Neutrophil (primary cell): ENCODE results near the gene AATK.

Experiments used
- H3K27ac ChIP-seq: fragments of 200-600 bp; sonication (generic); 2 replicates; pipeline ENCODE4 v1.5.1; 2016; ENCODE audit warnings: mild to moderate bottlenecking, moderate library complexity
- H3K27me3 ChIP-seq: fragments of 200-600 bp; sonication (generic); 2 replicates; pipeline ENCODE4 v1.6.0; 2016; ENCODE audit warnings: mild to moderate bottlenecking
- H3K36me3 ChIP-seq: fragments of 200-600 bp; sonication (generic); 2 replicates; pipeline ENCODE4 v1.5.1; 2017
- H3K4me1 ChIP-seq, 2 experiments: fragments of 200-600 bp in 1 of 2; sonication (generic) in 1 of 2; 1 replicate in 1 of 2; 2 replicates in 1 of 2; pipeline versions ENCODE4 v1.5.1 to v1.6.1; 2013 to 2016; ENCODE audit warnings: low read depth in 1 of 2, low read length in 1 of 2, mild to moderate bottlenecking in 1 of 2, moderate library complexity in 1 of 2; ENCODE audit not compliant: control insufficient read depth in 1 of 2, insufficient read depth in 1 of 2
- H3K4me3 ChIP-seq, 2 experiments: fragments of 200-600 bp in 1 of 2; sonication (generic) in 1 of 2; 1 replicate in 1 of 2; 2 replicates in 1 of 2; pipeline ENCODE4 v1.5.1; 2013 to 2016; ENCODE audit warnings: low read depth in 1 of 2, low read length in 1 of 2, mild to moderate bottlenecking in 1 of 2, moderate library complexity in 1 of 2
- H3K9me3 ChIP-seq: fragments of 200-600 bp; sonication (generic); 2 replicates; pipeline ENCODE4 v1.5.1; 2016
- CTCF ChIP-seq: fragments of 200-600 bp; sonication (generic); IDR thresholded peaks from 2 replicates; pipeline ENCODE4 v1.5.1; 2016; ENCODE audit warnings: antibody characterized with exemption

AATK gene

GRCh38 chr17:81130385-81131361 lies 35.3 kb downstream of the AATK start:
- Histone ChIP-seq H3K36me3 (peaks cover 100% of the 10 kb centered on the region), H3K4me3 (no peak overlapping the region), H3K27ac (no peak overlapping the region), H3K9me3 (no peaks in the 10 kb centered on the region), H3K27me3 (no peaks in the 10 kb centered on the region), H3K4me1 (no peaks in the 10 kb centered on the region)
- TF ChIP-seq CTCF, result no peak

GRCh38 chr17:81129711-81130367 lies 36.2 kb downstream of the AATK start:
- TF ChIP-seq CTCF, result no peak
- H3K4me3 ChIP-seq, result no peak overlapping the region
- no peaks in the 10 kb centered on the region for H3K27me3 ChIP-seq
- peaks cover 100% of the 10 kb centered on the region for H3K36me3 ChIP-seq
- H3K9me3 ChIP-seq, result no peaks in the 10 kb centered on the region
- no peaks in the 10 kb centered on the region for H3K4me1 ChIP-seq
- H3K27ac ChIP-seq, result no peak overlapping the region

GRCh38 chr17:81129289-81129688 lies 36.7 kb downstream of the AATK start:
- Histone ChIP-seq H3K27me3 (no peaks in the 10 kb centered on the region), H3K4me3 (no peak overlapping the region), H3K4me1 (no peaks in the 10 kb centered on the region), H3K36me3 (peaks cover 100% of the 10 kb centered on the region), H3K27ac (no peak overlapping the region), H3K9me3 (no peaks in the 10 kb centered on the region)
- TF ChIP-seq CTCF, result no peak

- peaks cover 100% of the 10 kb centered on the region for H3K36me3 ChIP-seq
- no peak for TF ChIP-seq CTCF
- no peak overlapping the region for H3K27ac ChIP-seq
- H3K4me1 ChIP-seq, result no peaks in the 10 kb centered on the region
- no peaks in the 10 kb centered on the region for H3K9me3 ChIP-seq
- H3K27me3 ChIP-seq, result no peaks in the 10 kb centered on the region
- no peak overlapping the region for H3K4me3 ChIP-seq
Observed at GRCh38 chr17:81128774-81129173, 37.2 kb downstream of the AATK start.

- no peak overlapping the region for H3K4me3 ChIP-seq
- H3K27me3 ChIP-seq, result no peaks in the 10 kb centered on the region
- peaks cover 100% of the 10 kb centered on the region for H3K36me3 ChIP-seq
- no peak for TF ChIP-seq CTCF
- H3K9me3 ChIP-seq, result no peaks in the 10 kb centered on the region
- no peaks in the 10 kb centered on the region for H3K4me1 ChIP-seq
- no peak overlapping the region for H3K27ac ChIP-seq
Observed at GRCh38 chr17:81128338-81128737, 37.7 kb downstream of the AATK start.
